ENCODE measurements around the gene TMTC2.

The TMTC2 gene

GRCh38 chr12:83059107-83059506 is 372.4 kb downstream of the TMTC2 start:
- no peak overlapping the region for H3K4me3 Mint-ChIP-seq
- H3K4me1 Mint-ChIP-seq = no peaks in the 10 kb centered on the region
- no peaks in the 10 kb centered on the region for H3K36me3 Mint-ChIP-seq
- H3K9me3 Mint-ChIP-seq = no peaks in the 10 kb centered on the region
- DNase-seq (ENCODE audit: low spot score in 2 of 2) (no peak), ATAC-seq (no peak)
- no peak overlapping the region for H3K27ac Mint-ChIP-seq

- no peaks in the 10 kb centered on the region for H3K9me3 Mint-ChIP-seq
- no peak overlapping the region for H3K4me3 Mint-ChIP-seq
- H3K4me1 Mint-ChIP-seq = no peaks in the 10 kb centered on the region
- H3K27ac Mint-ChIP-seq = no peak overlapping the region
- ATAC-seq (no peak), DNase-seq (ENCODE audit: low spot score in 2 of 2) (no peak)
- H3K36me3 Mint-ChIP-seq = no peaks in the 10 kb centered on the region
Measured at GRCh38 chr12:83065562-83065961, 378.9 kb downstream of the TMTC2 start.

DNA sequence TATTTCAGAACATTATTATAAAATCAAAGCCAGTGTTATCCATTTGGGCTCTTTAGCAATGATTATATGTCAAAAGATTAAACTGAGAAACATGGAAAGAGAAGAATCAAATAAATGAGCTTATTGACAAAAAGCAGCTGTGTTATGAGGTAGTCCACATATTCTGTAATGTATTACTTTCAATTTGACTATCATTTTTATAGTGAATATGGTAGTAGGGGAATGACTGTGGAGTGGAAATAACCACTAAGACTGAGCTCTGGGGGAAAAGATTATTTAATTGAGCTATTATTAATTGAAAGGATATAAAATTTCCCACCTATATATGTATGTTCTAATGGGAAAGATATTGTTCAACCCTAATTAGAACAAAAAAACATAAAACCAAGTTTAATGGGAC is 381.3 kb downstream of the TMTC2 start:
- no peak overlapping the region for H3K27ac Mint-ChIP-seq
- H3K4me1 Mint-ChIP-seq = no peaks in the 10 kb centered on the region
- no peaks in the 10 kb centered on the region for H3K36me3 Mint-ChIP-seq
- DNase-seq (ENCODE audit: low spot score in 2 of 2) (no peak), ATAC-seq (no peak)
- no peak overlapping the region for H3K4me3 Mint-ChIP-seq
- H3K9me3 Mint-ChIP-seq = peaks cover 8% of the 10 kb centered on the region

DNA sequence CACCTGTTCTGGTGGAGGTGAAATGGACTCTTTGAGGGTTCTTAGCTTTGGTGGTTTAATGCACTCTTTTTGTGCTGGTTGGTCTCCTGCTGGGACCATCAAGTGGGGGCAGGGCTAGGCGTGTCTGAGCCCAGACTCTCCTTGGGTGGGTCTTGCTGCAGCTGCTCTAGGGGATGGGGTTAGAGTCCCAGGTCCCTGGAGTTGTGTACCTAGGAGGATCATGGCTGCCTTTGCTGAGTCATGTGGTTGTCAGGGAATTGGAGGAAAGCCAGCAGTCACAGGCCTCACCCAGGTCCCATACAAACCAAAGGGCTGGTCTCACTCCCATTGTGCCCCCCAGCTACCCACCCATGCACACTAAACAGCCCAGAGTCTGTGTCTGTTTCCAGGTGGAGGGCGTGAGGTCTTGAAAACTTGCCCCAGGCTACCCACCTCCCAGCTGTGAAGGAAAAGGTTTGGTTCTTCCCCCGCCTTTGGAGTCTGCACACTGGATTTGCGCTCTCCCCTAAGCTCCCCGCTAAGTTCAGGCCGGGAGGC is 387.7 kb downstream of the TMTC2 start:
- Mint-ChIP-seq H3K4me1 (no peaks in the 10 kb centered on the region), H3K9me3 (peaks cover 11% of the 10 kb centered on the region), H3K4me3 (no peak overlapping the region), H3K36me3 (no peaks in the 10 kb centered on the region), H3K27ac (no peak overlapping the region)
- DNase-seq (ENCODE audit: low spot score in 2 of 2) (no peak), ATAC-seq (no peak)

DNA sequence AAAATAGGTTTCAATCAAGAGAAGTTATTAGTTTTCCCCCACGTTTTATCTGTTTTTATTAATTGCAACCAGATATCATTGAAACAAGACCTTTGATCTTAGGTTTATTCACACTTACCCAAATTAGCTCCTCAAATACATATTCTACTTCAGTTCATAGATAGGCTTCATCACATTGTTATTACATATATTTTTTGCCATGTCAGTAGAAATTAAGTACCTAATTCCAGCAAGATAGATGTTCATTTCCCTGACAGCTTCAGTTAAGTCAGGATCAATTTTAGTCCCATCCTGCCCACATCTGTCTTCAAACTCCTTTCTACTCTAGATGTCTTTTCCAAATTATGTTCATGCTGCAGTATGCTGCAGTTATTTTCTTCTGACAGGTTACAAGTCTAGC is 388.8 kb downstream of the TMTC2 start:
- Mint-ChIP-seq H3K27ac (no peak overlapping the region), H3K9me3 (peaks cover 11% of the 10 kb centered on the region), H3K4me3 (no peak overlapping the region), H3K36me3 (no peaks in the 10 kb centered on the region), H3K4me1 (no peaks in the 10 kb centered on the region)
- DNase-seq (ENCODE audit: low spot score in 2 of 2) = no peak
- no peak for ATAC-seq

- Mint-ChIP-seq H3K4me3 (no peak overlapping the region), H3K9me3 (peaks cover 3% of the 10 kb centered on the region), H3K36me3 (no peaks in the 10 kb centered on the region), H3K4me1 (no peaks in the 10 kb centered on the region), H3K27ac (no peak overlapping the region)
- no peak for ATAC-seq
- DNase-seq (ENCODE audit: low spot score in 2 of 2) = no peak
Measured at GRCh38 chr12:83077041-83077440, 390.3 kb downstream of the TMTC2 start.

DNA sequence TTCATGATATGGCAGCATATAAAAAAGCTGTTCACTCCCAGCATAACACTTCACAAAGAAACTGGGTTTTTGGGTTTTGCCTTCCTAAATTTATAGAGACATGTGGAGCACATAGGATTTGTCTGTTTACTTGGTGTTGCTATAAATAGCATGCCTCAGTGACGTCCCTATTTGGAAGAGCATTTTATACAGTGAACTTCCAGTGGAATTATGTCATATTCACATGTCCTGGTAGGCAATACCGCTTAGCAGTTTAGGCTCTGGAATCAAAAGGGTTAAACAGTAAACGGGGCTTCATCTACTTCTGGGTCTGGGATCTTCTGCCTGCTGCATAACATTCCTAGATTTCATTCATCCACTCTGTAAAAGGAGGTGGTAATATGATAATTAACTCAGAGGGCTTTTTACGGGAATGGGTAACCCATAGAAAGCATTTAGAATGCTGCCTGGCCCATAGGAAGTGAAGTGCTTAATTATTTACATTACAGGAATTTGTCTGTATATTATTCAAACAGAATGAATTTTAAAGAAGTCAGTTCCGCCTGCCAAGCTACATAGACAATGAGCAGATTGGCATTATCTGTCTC is 396.1 kb downstream of the TMTC2 start:
- ATAC-seq (no peak), DNase-seq (ENCODE audit: low spot score in 2 of 2) (no peak)
- Mint-ChIP-seq H3K27ac (no peak overlapping the region), H3K4me1 (no peaks in the 10 kb centered on the region), H3K9me3 (no peaks in the 10 kb centered on the region), H3K4me3 (no peak overlapping the region), H3K36me3 (no peaks in the 10 kb centered on the region)

GRCh38 chr12:83083616-83084015 is 396.9 kb downstream of the TMTC2 start:
- Mint-ChIP-seq H3K36me3 (no peaks in the 10 kb centered on the region), H3K4me3 (no peak overlapping the region), H3K4me1 (no peaks in the 10 kb centered on the region), H3K9me3 (no peaks in the 10 kb centered on the region), H3K27ac (no peak overlapping the region)
- DNase-seq (ENCODE audit: low spot score in 2 of 2) (no peak), ATAC-seq (no peak)

- ATAC-seq = no peak
- DNase-seq (ENCODE audit: low spot score in 2 of 2) = no peak
- H3K4me3 Mint-ChIP-seq = no peak overlapping the region
- H3K9me3 Mint-ChIP-seq = no peaks in the 10 kb centered on the region
- no peaks in the 10 kb centered on the region for H3K36me3 Mint-ChIP-seq
- H3K27ac Mint-ChIP-seq = no peak overlapping the region
- H3K4me1 Mint-ChIP-seq = no peaks in the 10 kb centered on the region
Measured at GRCh38 chr12:83084516-83085234, 398.0 kb downstream of the TMTC2 start.

- no peak for ATAC-seq
- Mint-ChIP-seq H3K36me3 (no peaks in the 10 kb centered on the region), H3K27ac (no peak overlapping the region), H3K9me3 (no peaks in the 10 kb centered on the region), H3K4me1 (no peaks in the 10 kb centered on the region), H3K4me3 (no peak overlapping the region)
- no peak for DNase-seq (ENCODE audit: low spot score in 2 of 2)
Measured at GRCh38 chr12:83086023-83086422, 399.3 kb downstream of the TMTC2 start.

GRCh38 chr12:83089575-83089974 is 402.9 kb downstream of the TMTC2 start:
- DNase-seq (ENCODE audit: low spot score in 2 of 2) = no peak
- Mint-ChIP-seq H3K4me3 (no peak overlapping the region), H3K36me3 (no peaks in the 10 kb centered on the region), H3K9me3 (peaks cover 3% of the 10 kb centered on the region), H3K4me1 (no peaks in the 10 kb centered on the region), H3K27ac (no peak overlapping the region)
- ATAC-seq = no peak

GRCh38 chr12:83092129-83092528 is 405.4 kb downstream of the TMTC2 start:
- no peak overlapping the region for H3K27ac Mint-ChIP-seq
- no peak overlapping the region for H3K4me3 Mint-ChIP-seq
- H3K4me1 Mint-ChIP-seq = no peaks in the 10 kb centered on the region
- H3K36me3 Mint-ChIP-seq = no peaks in the 10 kb centered on the region
- ATAC-seq = no peak
- no peak for DNase-seq (ENCODE audit: low spot score in 2 of 2)
- H3K9me3 Mint-ChIP-seq = peaks cover 3% of the 10 kb centered on the region

DNA sequence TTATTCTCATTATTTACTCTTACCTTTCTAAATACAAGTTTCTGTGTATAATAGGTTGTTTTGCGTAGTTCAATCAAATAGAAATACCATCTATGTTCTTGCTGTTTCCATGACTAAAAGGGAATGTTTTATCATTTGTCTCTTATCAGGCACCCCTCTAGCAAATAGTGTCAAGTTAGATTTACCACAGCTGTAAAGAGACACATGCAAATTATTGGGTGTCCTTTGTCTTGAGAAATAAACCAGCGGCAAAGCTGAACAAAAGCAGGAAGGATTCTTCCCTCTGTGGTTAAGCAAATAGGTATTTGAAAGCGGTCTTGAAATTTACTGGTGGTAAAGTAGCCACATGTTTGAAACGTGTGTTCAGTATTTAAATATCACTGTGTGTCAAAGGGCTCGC is 405.9 kb downstream of the TMTC2 start:
- ATAC-seq (no peak), DNase-seq (ENCODE audit: low spot score in 2 of 2) (no peak)
- Mint-ChIP-seq H3K4me3 (no peak overlapping the region), H3K9me3 (peaks cover 3% of the 10 kb centered on the region), H3K4me1 (no peaks in the 10 kb centered on the region), H3K27ac (no peak overlapping the region), H3K36me3 (no peaks in the 10 kb centered on the region)

DNA sequence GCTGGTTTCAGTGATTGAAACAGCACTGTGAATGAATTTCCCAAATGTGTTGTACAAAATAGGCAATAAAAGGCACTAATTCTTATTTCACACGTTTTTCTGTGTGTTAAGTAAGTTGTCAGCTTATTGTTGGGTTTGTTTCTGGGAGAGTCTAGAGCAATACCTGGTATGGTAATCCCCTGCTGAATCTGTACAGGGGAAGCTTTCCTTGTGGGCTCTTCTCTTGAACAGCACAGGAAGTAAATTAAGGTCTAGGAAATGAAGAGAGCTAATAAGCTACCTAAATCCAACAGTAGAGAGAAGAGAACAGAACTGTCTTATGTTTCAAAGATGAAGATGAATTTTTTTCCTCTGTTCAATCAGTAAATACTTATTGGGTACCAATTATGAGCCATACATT is 406.7 kb downstream of the TMTC2 start:
- H3K9me3 Mint-ChIP-seq = peaks cover 3% of the 10 kb centered on the region

DNA sequence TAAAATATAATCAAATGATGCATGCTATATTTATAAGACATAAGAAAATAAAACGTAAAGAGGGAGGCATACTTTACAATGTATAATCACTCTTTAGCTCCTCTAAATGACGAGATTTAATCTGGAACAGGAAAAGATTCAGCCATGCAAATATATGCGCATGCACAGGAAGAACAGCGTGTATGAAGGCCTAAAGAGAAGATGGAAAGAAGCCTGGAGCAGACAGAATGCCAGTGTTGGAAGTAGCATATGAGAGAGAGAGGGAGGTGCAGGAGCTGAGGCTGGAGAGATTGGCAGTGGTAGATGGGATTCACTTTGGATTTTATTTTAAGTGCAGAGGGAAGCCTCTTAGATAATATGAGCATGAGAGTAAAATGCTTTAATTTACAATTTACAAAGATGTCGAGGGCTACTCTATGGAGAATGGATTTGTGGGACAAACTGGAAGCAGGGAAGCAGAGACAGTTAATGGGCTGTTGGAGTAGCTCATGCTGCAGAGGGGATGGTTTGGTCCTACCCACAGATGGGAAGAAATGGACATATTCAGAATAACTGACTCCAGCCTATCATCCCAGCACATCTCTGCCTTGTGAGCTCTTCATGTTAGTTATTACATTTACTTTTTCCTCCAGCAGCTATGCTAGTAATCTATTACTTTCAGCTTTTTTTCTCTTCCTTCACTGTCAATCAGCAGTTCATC is 411.1 kb downstream of the TMTC2 start:
- no peaks in the 10 kb centered on the region for H3K36me3 Mint-ChIP-seq
- DNase-seq (ENCODE audit: low spot score in 2 of 2) = no peak

More for the DNA sequence above, 406.7 kb downstream of the TMTC2 start:
- no peak overlapping the region for H3K4me3 Mint-ChIP-seq
- H3K4me1 Mint-ChIP-seq = no peaks in the 10 kb centered on the region
- no peak for ATAC-seq
- no peaks in the 10 kb centered on the region for H3K36me3 Mint-ChIP-seq
- DNase-seq (ENCODE audit: low spot score in 2 of 2) = no peak
- H3K27ac Mint-ChIP-seq = no peak overlapping the region

DNA sequence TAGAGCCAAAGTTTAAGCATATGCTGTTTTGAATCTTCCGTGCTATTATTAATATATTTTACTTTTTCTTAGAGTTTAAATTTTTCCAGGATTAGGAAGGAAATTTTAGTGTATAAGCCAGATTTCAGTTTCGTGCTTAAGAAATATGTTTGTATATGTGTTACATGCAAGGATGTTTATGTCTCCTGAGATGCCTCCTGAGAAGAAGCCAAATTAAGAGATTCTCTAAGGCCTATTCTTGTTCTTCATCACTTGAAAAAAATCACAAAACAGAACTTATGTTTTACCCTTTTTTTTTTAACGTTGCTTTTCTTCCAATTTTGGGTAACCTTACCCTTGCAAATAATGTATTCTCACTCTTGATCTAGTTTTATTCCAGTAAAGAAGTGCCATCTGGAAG is 412.7 kb downstream of the TMTC2 start:
- H3K36me3 Mint-ChIP-seq = no peaks in the 10 kb centered on the region
- ATAC-seq = no peak
- H3K9me3 Mint-ChIP-seq = peaks cover 1% of the 10 kb centered on the region
- no peak for DNase-seq (ENCODE audit: low spot score in 2 of 2)
- H3K4me3 Mint-ChIP-seq = no peak overlapping the region
- H3K4me1 Mint-ChIP-seq = no peaks in the 10 kb centered on the region
- H3K27ac Mint-ChIP-seq = no peak overlapping the region

More for the DNA sequence above, 411.1 kb downstream of the TMTC2 start:
- no peak overlapping the region for H3K4me3 Mint-ChIP-seq
- no peak for ATAC-seq
- no peak overlapping the region for H3K27ac Mint-ChIP-seq
- H3K9me3 Mint-ChIP-seq = peaks cover 3% of the 10 kb centered on the region
- H3K4me1 Mint-ChIP-seq = no peaks in the 10 kb centered on the region

Measured in stimulated activated effector memory CD8-positive, alpha-beta T cell treated with anti-CD3 and anti-CD28 coated beads, Interleukin-12 subunit alpha, Interleukin-12 subunit beta, amount 100 ng/mL, for 72 hours (primary cell).